Activated T-helper 1 cell treated with anti-CD3 and anti-CD28 coated beads, Interleukin-2, amount 50 U/mL, for 16 hours (primary cell): Measurements from ENCODE around the gene UXS1.

Experiments used
- DNase-seq, 2 donors: peaks; one replicate each; pipeline ENCODE4 v3.0.0-alpha.2; 2020; ENCODE audit warnings: low read depth in 1 of 2, low spot score in 1 of 2

UXS1 gene

GRCh38 chr2:106090916-106091618 lies 103.0 kb downstream of the UXS1 start:
- DNase-seq: no peak

- no peak for DNase-seq
These were observed 104.5 kb downstream of the UXS1 start for GRCh38 chr2:106089611-106090010.

- DNase-seq: peak in 1 of 2 donors; percentile 27
These were observed 108.7 kb downstream of the UXS1 start for GRCh38 chr2:106085181-106085940.

GRCh38 chr2:106080959-106081358 lies 113.1 kb downstream of the UXS1 start:
- DNase-seq: no peak

- no peak for DNase-seq
These were observed 116.0 kb downstream of the UXS1 start for GRCh38 chr2:106078096-106078495.

GRCh38 chr2:106076941-106077340 lies 117.2 kb downstream of the UXS1 start:
- no peak for DNase-seq

GRCh38 chr2:106075048-106075447 lies 119.1 kb downstream of the UXS1 start:
- DNase-seq: no peak

- DNase-seq: no peak
These were observed 120.3 kb downstream of the UXS1 start for GRCh38 chr2:106073678-106074406.

GRCh38 chr2:106070181-106070580 lies 123.9 kb downstream of the UXS1 start:
- no peak for DNase-seq

- no peak for DNase-seq
These were observed 125.7 kb downstream of the UXS1 start for GRCh38 chr2:106068451-106068850.

- no peak for DNase-seq
These were observed 127.9 kb downstream of the UXS1 start for GRCh38 chr2:106065983-106066820.

- DNase-seq: no peak
These were observed 128.7 kb downstream of the UXS1 start for GRCh38 chr2:106065268-106065982.

- no peak for DNase-seq
These were observed 130.9 kb downstream of the UXS1 start for GRCh38 chr2:106063181-106063580.

GRCh38 chr2:106062627-106063026 lies 131.5 kb downstream of the UXS1 start:
- no peak for DNase-seq

- no peak for DNase-seq
These were observed 132.3 kb downstream of the UXS1 start for GRCh38 chr2:106061611-106062349.

- no peak for DNase-seq
These were observed 134.6 kb downstream of the UXS1 start for GRCh38 chr2:106059416-106060065.

- no peak for DNase-seq
These were observed 135.5 kb downstream of the UXS1 start for GRCh38 chr2:106058469-106059137.

GRCh38 chr2:106057206-106057605 lies 136.9 kb downstream of the UXS1 start:
- peak in 1 of 2 donors; percentile 41 for DNase-seq
